Esophagus squamous epithelium (tissue), 4 donors: Measurements from ENCODE around the gene DOCK10.

Source experiments
- CTCF ChIP-seq, 6 experiments: fragments of 450-650 bp in 4 of 6; fragments of 200-600 bp in 2 of 6; sonication (generic) in 2 of 6; IDR thresholded peaks; one replicate each; pipeline ENCODE4 v1.5.1; 2016 to 2019; ENCODE audit warnings: antibody characterized with exemption in 6 of 6, mild to moderate bottlenecking in 4 of 6, moderate library complexity in 4 of 6
- POLR2A ChIP-seq, 4 donors: fragments of 450-650 bp; IDR thresholded peaks; one replicate each; pipeline ENCODE4 v1.6.1; 2017; ENCODE audit warnings: antibody characterized with exemption in 4 of 4, mild to moderate bottlenecking in 4 of 4, moderate library complexity in 3 of 4

GRCh38 chr2:224793946-224794345 is 248.3 kb downstream of the DOCK10 start:
- TF ChIP-seq CTCF (IDR thresholded peaks at IDR 0.05) (no peak), POLR2A (IDR thresholded peaks at IDR 0.05) (no peak)
